OCI-LY1 (cell line): ENCODE data around the gene LRP6.

Experiments
- EZH2 ChIP-seq: fragments of 200-600 bp; sonication (generic), shearing (Covaris generic); IDR thresholded peaks from 2 replicates; pipeline ENCODE4 v1.8.0; 2017; ENCODE audit warnings: borderline replicate concordance, mixed run types, mild to moderate bottlenecking, antibody characterized with exemption, low read length, moderate library complexity, mixed read lengths
- TF ChIP-seq, protein P1 (sequence below): fragments of 200-600 bp; sonication (generic), shearing (Covaris generic); IDR thresholded peaks from 2 replicates; pipeline ENCODE4 v1.5.1; 2017; ENCODE audit warnings: mild to moderate bottlenecking, antibody characterized with exemption, low read length, moderate library complexity, mixed read lengths

DNA sequence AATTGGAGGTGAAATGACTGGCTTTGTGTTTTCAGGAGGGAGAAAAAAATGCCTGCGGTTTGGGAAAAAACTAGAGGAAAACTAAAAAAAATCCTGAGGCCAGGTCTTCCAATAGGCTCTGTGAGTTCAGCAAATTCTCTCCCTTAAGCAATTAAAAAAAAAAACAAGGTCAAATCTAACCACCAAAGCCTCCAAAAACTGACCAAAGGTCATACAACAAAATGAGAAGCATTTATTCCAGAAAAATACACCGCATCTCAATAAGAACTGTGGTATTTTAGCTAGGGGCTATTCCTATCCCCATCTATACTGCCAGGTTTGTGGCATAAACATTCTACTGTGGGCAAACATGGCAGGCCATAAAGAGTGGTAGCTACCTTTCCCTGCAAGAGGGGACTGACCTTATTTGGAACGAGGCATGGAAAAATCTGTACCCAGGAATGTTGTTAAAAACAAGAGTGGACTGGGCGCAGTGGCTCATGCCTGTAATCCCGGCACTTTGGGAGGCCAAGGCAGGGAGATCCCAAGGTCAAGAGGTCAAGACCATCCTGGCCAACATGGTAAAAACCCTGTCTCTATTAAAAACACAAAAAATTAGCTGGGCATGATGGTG, 60.0 kb downstream of the LRP6 start:
- TF ChIP-seq, protein P1, sequence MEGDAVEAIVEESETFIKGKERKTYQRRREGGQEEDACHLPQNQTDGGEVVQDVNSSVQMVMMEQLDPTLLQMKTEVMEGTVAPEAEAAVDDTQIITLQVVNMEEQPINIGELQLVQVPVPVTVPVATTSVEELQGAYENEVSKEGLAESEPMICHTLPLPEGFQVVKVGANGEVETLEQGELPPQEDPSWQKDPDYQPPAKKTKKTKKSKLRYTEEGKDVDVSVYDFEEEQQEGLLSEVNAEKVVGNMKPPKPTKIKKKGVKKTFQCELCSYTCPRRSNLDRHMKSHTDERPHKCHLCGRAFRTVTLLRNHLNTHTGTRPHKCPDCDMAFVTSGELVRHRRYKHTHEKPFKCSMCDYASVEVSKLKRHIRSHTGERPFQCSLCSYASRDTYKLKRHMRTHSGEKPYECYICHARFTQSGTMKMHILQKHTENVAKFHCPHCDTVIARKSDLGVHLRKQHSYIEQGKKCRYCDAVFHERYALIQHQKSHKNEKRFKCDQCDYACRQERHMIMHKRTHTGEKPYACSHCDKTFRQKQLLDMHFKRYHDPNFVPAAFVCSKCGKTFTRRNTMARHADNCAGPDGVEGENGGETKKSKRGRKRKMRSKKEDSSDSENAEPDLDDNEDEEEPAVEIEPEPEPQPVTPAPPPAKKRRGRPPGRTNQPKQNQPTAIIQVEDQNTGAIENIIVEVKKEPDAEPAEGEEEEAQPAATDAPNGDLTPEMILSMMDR: no peak
- no peak for TF ChIP-seq EZH2
